COLO668 (cell line): ENCODE results near the gene RRP8.

Source experiments
- DNase-seq: peaks from one replicate; lab custom pipeline; 2025; ENCODE audit not compliant: unreplicated experiment; lab: John Stamatoyannopoulos, UW

Gene RRP8

DNA sequence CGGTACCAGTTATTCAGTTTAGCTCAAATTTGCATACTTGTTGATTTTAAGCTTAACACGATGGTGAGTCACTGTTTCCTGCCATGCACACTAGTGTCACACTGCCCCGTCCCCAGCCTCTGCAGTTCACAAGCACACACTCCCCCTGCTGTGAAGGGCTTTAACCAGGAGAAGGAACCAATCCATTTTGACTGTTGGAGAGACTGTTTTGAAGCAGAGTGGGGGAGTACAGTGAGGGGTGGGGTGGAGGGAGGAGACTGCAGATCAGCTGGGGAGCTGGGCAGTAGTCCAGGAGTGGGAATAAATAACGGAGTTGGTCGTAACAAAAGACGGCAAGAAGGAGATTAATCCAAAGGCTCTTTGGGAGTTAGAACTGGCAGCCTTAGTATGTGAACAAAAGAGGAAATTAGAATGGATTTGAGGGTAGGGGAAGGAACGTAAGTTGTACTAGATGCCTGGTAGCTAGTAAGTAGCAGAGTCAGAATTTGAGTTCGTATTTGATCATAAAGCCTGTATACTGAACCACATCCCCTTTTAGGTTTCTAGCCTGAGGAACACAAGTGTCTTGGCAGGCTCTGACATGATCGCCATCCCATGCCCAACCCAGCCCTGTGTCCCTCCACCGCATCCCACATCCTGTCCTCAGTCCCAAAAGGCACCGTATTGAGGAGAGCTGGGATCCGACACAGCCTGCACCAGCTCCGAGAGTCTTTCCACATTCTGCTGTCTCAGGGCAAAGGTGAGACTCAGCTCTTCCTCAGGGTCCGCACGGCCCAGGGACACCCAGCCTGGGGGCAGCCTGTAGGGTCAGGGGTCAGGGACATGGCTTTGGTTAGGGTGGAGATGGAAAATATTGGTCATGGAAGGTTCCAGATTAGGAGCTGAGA is 14.9 kb upstream of the RRP8 start:
- peak; percentile 46 for DNase-seq

DNA sequence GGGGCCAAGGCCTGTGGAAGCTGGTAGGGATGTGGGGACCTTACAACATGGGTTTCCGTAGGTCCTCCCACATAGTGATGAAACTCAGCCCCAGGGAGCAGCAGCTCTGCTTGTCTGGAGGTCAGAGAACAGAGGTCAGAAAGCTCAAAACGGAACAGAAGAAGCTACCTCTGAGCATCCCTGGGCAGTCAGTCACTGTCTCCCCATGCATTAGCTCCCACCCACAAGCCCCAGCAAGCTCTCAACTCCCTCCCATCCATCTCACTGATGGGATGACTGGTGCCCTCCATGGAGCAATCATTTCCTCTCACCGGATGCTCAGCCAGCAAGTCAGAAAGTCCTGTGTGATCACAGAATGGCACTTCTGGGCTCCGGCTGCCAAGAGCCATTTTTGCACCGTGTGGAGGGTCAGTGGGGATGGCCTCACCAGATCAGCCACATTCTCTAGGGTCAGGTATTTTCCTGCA is 13.9 kb upstream of the RRP8 start:
- DNase-seq, result no peak

DNA sequence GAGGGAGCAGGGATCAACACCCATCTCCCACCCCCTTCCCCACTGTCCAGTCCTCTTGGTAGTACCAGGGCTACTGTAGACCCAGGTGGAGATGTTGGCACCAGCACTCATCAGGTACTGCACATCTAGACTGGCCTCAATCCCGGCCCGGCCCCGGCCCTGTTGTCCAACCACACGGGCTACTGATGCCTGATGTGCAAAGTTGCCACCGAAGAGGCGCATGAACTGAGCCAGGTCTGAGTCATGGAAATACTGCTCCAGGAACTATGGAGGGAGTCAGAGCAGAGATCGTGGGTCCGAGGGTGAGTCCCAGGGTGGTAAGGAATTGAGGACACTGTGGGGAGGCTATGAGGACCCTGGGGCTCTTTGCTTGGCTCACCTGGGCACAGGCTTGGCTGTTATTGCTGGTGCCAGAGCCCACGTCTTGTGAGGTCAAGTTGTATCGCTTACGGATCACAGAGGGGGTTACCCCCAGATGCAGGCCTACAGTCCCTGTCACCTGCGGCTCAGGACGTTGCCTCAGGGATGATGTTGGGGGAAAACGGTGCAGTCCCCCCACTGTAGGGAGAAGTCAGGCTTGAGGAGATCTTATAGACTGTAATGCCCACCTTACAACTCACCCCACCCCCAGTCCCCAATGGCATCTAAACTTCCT is 13.3 kb upstream of the RRP8 start:
- no peak for DNase-seq

DNA sequence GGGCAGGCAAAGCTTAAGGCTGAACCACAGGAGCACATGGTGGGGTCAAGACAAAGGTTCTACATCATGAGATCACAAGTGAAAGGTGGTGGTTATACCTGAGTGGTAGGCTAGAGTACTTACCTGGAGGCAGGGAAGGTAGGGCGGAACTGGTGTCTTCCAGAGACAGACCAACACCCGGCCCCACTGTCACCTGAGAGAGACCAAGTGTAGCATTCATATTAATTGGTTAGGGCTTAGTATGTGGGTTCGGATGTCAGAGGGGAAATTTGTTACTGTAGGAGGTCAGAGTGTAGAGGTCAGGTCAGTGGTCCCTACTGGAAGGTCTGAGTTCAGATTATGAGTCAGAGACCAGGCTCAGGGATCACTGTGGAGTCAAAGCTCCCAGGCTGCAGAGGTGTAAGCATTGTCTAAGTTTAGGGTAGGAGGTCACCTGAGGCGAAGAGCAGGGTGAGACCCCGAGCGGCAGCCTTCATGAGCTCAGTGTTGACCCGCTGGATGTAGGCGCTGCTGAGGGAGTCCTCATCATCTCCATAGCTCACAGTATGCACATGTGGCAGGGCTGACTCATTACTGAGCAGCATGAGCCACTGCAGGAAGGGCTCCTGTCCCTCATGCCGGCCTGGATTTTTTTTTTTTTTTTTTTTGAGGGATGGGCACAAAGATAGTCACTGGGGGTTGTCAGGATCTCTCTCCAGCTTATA is 12.6 kb upstream of the RRP8 start:
- DNase-seq, result no peak

DNA sequence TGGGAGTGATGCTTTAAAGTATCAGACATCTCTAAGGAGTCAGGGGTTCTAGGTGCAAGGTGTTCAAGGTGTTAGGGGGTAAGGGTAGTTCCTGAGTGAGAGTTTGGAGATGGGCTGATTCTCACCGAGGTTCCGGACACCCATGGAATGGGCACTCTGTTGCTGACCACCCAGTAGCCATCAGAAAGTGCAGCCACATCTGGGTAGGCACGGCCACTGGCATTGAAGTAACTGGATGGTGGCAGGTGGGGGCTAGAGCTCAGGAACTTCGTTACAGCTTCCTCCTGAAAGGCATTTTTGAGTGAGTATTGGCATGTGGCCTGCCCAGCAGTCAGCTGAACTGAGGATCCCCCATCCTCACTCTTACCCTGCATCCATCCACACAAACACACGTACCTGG is 11.6 kb upstream of the RRP8 start:
- DNase-seq, result no peak

DNA sequence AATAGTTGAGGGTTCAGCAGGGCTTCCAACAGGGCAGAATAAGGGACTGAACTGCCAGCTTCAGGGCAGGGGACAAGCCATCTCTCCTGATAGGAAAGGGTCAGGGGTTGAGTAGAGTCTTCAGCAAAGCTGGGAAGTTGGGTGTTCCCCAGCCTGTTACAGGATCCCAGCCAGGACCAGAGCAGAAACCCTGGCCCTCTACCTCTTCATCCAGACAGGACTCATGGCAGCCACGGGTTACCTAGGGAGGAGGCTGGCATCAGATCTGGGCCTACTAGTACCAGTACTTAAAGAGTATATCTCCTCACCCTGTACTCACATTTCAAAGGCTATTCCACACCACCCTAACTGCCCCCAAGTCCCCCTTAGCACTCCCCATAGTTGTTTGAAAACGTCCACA is 11.0 kb upstream of the RRP8 start:
- no peak for DNase-seq

DNA sequence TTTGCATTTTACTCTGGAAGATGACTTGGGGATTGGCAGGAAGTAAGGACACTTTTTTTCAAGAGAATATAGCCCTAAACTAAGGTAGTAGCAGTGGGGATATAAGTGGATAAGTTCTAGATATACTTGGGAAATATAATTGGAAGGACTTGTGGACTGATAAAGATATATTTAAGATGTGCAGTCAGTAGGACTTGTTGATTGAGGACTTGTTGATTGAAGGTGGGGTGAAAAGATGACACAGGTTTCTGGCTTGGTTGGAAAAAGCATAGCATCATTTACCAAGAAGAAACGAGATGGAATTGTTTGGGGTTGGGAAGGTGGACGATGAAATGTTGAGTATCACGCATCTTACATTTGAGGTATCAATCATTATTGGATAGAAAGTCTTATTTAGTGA is 10.1 kb upstream of the RRP8 start:
- no peak for DNase-seq

DNA sequence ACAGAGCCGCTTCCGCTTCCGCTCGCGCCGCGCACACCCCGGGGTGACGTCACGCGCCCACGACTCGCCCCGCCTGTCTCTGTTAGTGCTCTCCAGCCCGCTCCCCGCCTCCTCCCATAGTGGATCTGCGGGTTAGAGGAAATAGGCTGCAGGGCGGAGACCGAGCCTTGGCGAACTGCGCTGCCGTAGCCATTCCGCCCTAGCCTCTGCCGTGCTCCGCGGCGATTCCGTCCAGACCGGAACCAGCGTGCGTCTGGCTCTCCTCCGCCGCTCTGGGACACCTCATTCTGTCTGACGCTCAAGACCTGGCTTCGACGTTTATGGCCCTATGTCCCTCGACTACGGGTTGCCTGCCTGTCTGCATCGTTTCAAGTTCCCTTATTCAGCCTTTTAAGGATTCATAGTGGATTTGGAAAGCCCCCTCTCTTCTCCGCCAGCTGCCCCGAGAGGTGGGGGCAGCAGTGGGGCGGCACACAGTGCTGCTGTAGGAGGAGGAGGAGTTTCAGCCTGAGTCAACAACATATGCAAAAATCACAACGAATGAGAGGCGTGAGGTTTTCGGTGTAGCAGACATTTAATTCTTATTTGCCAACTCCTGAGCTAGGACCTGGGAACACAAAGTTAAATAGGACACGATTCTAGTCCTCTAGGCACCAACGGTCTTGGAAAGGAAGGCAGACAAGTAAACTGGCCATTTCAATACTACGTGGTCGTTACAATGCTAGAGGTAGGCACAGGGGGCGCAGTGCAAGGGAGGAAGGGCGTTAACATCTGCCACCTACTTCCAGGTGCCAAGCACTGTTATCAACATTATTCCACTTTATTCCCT is 9.0 kb upstream of the RRP8 start, which contains the start of gene TAF10:
Gene TAF10 (minus strand): TSS at position 4 of the 829 bp plus-strand sequence. CDS start 27 bp downstream, outside the sequence.
- DNase-seq, result peak; percentile 97

DNA sequence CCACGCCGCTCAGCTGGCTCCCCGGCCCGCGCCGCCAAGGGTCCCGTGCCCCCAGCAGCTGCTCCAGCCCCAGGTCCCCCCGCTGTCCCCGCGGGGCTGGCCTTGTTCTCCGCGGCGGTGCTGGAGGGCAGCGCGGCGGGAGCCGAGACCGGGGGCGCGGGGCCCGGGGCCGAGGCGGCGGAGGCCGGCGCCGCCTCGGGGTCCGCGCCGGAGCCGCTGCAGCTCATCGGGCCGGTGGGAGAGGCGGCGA is 8.5 kb upstream of the RRP8 start:
- no peak for DNase-seq

DNA sequence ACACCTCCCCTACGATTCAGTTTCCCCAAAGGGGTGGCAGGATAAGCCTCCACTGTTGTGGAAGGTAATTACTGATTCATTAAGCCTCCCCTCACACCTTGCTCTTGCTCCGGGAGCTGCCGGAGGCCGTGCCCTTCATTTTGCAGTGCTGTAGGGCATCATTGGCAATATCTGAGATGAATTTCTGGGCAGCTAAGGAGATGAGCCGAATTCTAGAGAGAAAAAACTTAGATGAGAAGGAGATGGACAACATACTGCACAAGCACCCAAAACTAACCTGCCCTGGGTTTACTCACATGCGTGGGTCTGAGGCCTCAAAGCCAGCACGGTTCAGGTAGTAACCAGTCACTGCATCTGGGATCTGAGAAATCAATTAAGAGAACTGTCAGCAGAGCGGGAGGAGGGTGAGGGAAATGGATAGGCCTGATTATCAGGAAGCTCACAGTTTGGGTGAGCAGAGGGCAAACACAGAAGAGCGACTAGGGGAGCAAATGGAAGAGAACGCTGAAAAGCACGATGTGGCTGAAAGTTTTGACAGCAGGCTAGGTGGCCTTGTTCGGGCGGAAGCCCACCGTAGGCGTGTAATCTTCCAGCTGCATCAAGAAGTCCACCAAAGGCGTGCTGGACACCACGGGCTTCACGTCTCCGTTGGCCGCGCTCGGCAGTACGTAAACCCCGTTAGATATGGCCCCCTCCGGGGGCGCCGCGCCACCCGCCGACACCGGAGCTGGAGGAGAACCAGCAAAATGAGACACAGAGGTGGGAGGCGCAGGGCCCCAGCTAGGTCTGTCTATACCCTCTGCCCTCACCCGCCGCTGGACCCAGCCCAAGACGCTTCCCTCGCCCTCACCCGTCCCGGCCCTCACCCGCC is 7.9 kb upstream of the RRP8 start:
- peak; percentile 45 for DNase-seq

DNA sequence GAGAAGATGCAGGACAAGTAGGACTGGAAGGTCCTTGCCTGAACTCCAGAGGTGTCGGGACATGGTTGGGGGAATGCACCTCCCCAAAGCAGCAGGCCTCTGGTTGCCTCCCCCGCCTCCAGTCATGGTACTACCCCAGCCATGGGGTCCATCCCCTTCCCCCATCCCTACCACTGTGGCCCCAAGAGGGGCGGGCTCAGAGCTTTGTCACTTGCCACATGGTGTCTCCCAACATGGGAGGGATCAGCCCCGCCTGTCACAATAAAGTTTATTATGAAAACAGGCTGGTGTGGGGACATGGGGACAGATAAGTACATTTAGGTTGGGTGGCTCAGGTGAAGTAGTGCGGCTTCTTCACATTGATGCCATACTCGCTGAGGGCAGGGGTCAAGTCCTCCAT is 7.2 kb upstream of the RRP8 start:
- DNase-seq, result no peak

DNA sequence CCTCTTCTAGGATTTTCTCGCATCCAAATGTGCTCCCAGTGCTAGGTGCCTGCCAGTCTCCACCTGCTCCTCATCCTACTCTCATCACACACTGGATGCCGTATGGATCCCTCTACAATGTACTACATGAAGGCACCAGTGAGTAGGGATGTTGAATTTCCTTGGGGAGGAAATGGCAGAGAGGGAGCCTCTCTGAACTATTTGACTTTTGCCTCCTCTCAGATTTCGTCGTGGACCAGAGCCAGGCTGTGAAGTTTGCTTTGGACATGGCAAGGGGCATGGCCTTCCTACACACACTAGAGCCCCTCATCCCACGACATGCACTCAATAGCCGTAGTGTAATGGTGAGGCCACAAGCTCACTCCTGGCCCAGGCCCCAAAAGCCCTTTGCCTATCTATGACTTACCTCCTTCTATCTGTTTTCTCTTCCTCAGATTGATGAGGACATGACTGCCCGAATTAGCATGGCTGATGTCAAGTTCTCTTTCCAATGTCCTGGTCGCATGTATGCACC is 6.1 kb upstream of the RRP8 start:
- DNase-seq, result no peak

DNA sequence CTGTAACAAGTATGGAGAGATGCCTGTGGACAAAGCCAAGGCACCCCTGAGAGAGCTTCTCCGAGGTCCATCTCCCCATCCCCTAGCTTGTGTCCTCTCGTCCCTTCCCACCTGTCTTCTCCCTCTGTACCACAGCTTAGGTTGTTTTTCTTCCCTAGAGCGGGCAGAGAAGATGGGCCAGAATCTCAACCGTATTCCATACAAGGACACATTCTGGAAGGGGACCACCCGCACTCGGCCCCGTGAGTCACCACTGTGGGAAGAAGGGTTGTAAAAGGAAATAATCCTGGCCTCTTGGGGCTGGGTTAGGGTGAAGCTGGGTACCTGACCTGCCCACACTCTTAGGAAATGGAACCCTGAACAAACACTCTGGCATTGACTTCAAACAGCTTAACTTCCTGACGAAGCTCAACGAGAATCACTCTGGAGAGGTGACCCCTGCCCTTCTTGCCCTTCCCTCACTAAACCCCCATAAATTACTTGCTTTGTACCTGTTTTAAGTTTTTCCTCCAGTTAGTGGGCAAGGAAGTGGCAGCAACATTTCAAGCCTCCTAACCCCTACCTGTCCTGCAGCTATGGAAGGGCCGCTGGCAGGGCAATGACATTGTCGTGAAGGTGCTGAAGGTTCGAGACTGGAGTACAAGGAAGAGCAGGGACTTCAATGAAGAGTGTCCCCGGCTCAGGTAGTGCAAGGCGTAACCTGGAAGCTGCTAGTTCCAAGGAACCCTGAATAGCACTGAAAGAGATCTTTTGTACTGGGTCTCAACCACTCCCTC is 5.5 kb upstream of the RRP8 start:
- no peak for DNase-seq

DNA sequence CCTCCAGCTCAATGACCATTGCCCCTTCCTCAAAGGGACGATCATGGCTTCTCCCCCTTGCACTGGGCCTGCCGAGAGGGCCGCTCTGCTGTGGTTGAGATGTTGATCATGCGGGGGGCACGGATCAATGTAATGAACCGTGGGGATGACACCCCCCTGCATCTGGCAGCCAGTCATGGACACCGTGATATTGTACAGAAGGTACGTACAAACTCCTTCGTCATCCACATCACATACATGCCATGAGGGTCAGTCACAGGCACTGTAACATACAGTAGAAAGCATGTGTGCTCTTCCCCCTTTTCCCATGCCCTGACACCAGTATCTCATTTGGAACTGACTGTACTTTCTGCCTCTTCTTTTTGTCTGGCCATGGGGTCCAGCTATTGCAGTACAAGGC is 4.6 kb upstream of the RRP8 start:
- DNase-seq, result no peak

DNA sequence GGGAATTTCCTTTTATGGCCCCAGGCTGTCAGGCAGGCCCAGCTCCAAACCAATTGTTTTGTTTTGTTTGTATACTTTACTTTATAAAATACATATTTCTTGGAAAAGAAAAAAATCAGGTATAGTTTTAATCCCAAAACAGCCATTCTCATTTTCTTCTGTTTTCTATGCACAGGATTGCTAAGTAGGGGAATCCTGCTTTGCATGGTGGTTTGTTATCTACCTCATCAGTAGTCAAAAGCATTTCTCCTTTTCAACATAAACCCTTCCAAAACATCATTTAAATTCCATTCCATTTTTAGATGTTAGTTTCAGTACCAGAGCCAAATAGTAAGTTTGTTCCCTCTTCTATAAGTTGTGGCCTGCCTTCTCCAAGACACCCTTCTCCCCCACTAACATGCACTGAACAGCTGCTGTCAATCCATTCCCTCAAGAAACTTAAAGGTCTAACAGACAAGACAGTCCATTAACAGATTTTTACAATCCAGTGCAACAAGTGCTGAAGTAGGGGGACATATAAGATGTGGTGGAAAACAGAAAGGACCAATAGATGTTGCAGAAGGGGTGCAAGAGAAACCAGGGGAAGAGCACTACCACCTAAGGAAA is 3.9 kb upstream of the RRP8 start:
- DNase-seq, result no peak

DNA sequence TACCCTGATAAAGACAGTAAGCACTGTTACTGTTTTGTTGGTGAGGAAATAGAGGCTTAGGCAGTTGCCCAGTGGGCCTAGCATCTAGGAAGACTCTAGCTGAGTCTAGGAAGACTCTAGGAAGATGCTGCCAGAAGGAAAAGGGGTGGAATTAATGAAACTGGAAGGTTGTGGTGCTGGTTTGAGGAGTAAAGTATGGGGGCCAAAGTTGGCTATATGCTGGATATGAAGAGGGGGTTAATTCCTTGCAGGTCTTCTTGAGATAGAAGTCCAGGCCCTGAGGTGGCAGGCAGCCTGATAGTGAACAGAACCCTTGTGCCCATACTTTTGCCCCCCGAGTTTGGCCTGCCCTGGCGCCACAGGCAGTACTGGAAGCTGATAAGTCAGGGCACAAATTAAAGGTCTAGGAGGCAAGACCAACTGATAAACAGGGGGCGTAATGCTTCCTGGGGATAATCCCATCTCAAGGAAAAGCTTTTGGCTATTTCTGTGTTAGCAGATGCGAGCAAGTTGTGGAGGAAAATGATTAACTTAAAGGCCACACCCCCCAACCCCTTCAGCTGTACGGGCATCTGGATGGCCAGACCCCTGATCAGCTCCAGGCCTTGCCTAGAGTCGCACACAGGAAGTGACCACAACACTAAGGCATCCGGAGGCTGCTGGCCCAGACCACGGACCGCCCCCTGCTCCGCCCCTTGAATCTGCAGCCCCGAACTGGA is 3.2 kb upstream of the RRP8 start:
- DNase-seq, result peak; percentile 82

DNA sequence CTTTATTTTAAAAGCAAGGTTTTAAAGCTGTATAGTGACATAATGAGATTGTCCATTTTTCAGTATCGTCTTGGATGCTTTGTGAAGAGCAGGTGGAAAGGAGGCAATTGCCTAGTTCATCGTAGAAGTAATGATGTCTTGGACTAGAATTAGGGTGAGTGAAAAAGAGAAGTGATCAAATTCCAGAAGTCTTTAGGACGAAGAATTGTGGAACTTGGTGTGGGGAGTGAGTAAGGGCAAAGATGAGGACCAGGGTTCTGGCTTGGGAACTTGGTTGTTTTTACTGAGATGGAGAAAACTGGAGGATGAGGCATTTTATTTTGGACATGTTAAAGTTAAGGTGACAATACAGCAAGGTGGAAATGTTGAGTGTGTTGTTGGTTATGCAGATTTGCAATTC is 1.4 kb upstream of the RRP8 start:
- DNase-seq, result no peak

DNA sequence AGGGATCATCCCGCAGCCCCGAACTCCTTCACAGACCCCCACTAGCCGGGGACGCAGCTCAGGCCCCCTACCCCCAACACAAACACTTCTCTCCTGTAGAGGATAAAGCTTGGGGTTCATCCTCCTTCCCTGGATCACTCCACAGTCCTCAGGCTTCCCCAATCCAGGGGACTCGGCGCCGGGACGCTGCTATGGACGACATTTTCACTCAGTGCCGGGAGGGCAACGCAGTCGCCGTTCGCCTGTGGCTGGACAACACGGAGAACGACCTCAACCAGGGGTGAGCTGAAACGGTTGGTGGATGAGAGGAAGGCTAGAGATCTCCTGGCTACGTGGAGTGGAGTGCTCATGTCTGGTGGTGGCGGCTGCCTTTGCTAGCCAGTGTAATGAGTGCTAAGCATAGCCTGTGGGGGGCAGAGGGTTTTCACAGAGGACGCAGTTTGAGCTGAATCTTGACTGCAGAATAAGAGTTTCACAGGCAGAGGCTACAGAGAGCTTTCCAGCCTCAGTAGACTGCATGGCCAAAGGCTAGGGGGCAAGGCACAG is 738 bp upstream of the RRP8 start:
- DNase-seq, result peak; percentile 33
